Neural crest cell (in vitro differentiated cells): ENCODE measurements around the gene ABCF2. TPM values are rescaled to one million over a fixed set of nuclear protein-coding genes. Genes with fewer than 3 reads are reported as not detected.

Experiments used
- DNase-seq: peaks from one replicate; pipeline ENCODE4 v3.0.0; 2021; ENCODE audit warnings: low read depth, mixed read lengths, low spot score
- H3K27ac Mint-ChIP-seq: one replicate; pipeline ENCODE4 v1.8.0; 2021; ENCODE audit warnings: mild to moderate bottlenecking, mixed read lengths; ENCODE audit not compliant: unreplicated experiment
- H3K27me3 Mint-ChIP-seq: 2 replicates; pipeline ENCODE4 v1.8.0; 2021; ENCODE audit warnings: low read depth, mild to moderate bottlenecking, mixed read lengths
- H3K36me3 Mint-ChIP-seq: 2 replicates; pipeline ENCODE4 v1.8.0; 2021; ENCODE audit warnings: low read depth, mild to moderate bottlenecking, mixed read lengths
- H3K4me1 Mint-ChIP-seq: 2 replicates; pipeline ENCODE4 v1.8.0; 2021; ENCODE audit warnings: mixed read lengths
- H3K4me3 Mint-ChIP-seq: one replicate; pipeline ENCODE4 v1.8.0; 2021; ENCODE audit warnings: mild to moderate bottlenecking, mixed read lengths
- H3K9me3 Mint-ChIP-seq: 2 replicates; pipeline ENCODE4 v1.8.0; 2021; ENCODE audit warnings: mixed read lengths
- CTCF ChIP-seq: fragments of 200-600 bp; sonication (generic); conservative IDR thresholded peaks from 2 replicates; pipeline ENCODE4 v1.5.0; 2021; ENCODE audit warnings: antibody characterized with exemption, mild to moderate bottlenecking
- total RNA-seq: library from RNA; stranded (reverse); gene quantifications from 2 replicates; pipeline ENCODE4 v1.2.1, GENCODE V29; 2021

The ABCF2 gene
- total RNA-seq, 1 donor from 2014 or later, result 68.2 TPM

- no peak overlapping the region for H3K27ac Mint-ChIP-seq
- H3K27me3 Mint-ChIP-seq, result peaks cover 4% of the 10 kb centered on the region
- H3K36me3 Mint-ChIP-seq, result no peaks in the 10 kb centered on the region
- H3K4me3 Mint-ChIP-seq, result no peak overlapping the region
- no peak for TF ChIP-seq CTCF
- H3K4me1 Mint-ChIP-seq, result peaks cover 18% of the 10 kb centered on the region
- no peak for DNase-seq
- no peaks in the 10 kb centered on the region for H3K9me3 Mint-ChIP-seq
Measured at GRCh38 chr7:151273651-151274390, 46.8 kb upstream of the ABCF2 start.

- Mint-ChIP-seq H3K27ac (no peak overlapping the region), H3K36me3 (no peaks in the 10 kb centered on the region), H3K27me3 (no peaks in the 10 kb centered on the region), H3K9me3 (no peaks in the 10 kb centered on the region), H3K4me1 (peaks cover 13% of the 10 kb centered on the region), H3K4me3 (no peak overlapping the region)
- no peak for DNase-seq
- no peak for TF ChIP-seq CTCF
Measured at GRCh38 chr7:151272877-151273276, 45.9 kb upstream of the ABCF2 start.

GRCh38 chr7:151272405-151272804 lies 45.4 kb upstream of the ABCF2 start:
- Mint-ChIP-seq H3K27ac (no peak overlapping the region), H3K4me3 (no peak overlapping the region), H3K36me3 (no peaks in the 10 kb centered on the region), H3K9me3 (no peaks in the 10 kb centered on the region), H3K27me3 (no peaks in the 10 kb centered on the region), H3K4me1 (peaks cover 12% of the 10 kb centered on the region)
- DNase-seq, result no peak
- TF ChIP-seq CTCF, result no peak

DNA sequence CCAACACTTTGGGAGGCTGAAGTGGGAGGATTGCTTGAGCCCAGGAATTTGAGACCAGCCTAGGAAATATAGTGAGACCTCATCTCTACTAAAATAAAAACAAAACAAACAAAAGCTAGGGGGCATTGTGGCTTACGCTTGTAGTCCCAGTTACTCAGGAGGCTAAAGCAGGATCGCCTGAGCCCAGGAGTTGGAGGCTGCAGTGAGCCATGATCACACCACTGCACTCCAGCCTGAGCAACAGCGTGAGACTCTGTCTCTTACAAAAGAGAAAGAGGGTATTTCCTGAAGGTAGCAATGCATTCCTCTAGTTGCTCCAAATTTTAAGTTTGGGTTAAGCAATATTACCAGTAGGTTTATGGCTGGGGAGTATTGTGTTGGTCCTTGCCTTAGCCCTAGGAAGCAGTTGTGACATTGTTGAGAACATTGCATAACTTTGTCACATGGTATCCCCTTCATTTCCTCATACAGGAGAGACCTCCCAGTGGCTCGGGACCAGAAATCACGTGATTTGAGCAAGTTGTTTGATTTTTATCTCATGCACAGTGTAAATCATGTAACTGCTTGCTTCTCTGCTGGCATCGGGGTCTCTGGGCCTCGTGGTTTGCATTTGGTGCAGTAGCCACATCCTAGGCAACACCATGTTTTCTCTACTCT lies 44.8 kb upstream of the ABCF2 start:
- Mint-ChIP-seq H3K4me3 (no peak overlapping the region), H3K27ac (no peak overlapping the region), H3K36me3 (no peaks in the 10 kb centered on the region), H3K4me1 (peaks cover 8% of the 10 kb centered on the region), H3K27me3 (no peaks in the 10 kb centered on the region), H3K9me3 (no peaks in the 10 kb centered on the region)
- TF ChIP-seq CTCF, result no peak
- no peak for DNase-seq

GRCh38 chr7:151269511-151269910 lies 42.5 kb upstream of the ABCF2 start:
- no peak for TF ChIP-seq CTCF
- peaks cover 1% of the 10 kb centered on the region for H3K4me1 Mint-ChIP-seq

More at GRCh38 chr7:151269511-151269910, 42.5 kb upstream of the ABCF2 start:
- Mint-ChIP-seq H3K36me3 (no peaks in the 10 kb centered on the region), H3K27ac (no peak overlapping the region), H3K27me3 (no peaks in the 10 kb centered on the region), H3K9me3 (no peaks in the 10 kb centered on the region), H3K4me3 (no peak overlapping the region)
- no peak for DNase-seq
